Fibroblast of lung (primary cell): ENCODE measurements around the gene SAP130. TPM values are rescaled to one million over a fixed set of nuclear protein-coding genes. Genes with fewer than 3 reads are reported as not detected.

Experiments
- DNase-seq, 2 donors: peaks; one replicate each; pipeline versions ENCODE4 v3.0.0 to v3.0.0-alpha.2; 2010; ENCODE audit warnings: low read depth in 2 of 2
- H2AFZ ChIP-seq: 2 replicates; pipeline ENCODE4 v1.5.1; 2012; ENCODE audit warnings: low read length, control low read depth, inconsistent platforms
- H3K27ac ChIP-seq: 2 replicates; pipeline ENCODE4 v1.5.1; 2011; ENCODE audit warnings: low read length, control low read depth; ENCODE audit not compliant: insufficient read depth
- H3K27me3 ChIP-seq: 2 replicates; pipeline ENCODE4 v1.5.1; 2011; ENCODE audit warnings: mild to moderate bottlenecking, low read length; ENCODE audit not compliant: control insufficient read depth, insufficient read depth
- H3K36me3 ChIP-seq: 2 replicates; pipeline ENCODE4 v1.5.1; 2011; ENCODE audit warnings: low read length; ENCODE audit not compliant: control insufficient read depth, insufficient read depth
- H3K4me1 ChIP-seq: 2 replicates; pipeline ENCODE4 v1.5.1; 2011; ENCODE audit warnings: low read length; ENCODE audit not compliant: control insufficient read depth, insufficient read depth; ENCODE audit errors: extremely low read depth
- H3K4me2 ChIP-seq: 2 replicates; pipeline ENCODE4 v1.5.1; 2011; ENCODE audit warnings: low read length, control low read depth; ENCODE audit not compliant: insufficient read depth; ENCODE audit errors: extremely low read depth
- H3K4me3 ChIP-seq, 4 experiments: fragments of 200-600 bp in 1 of 4; sonication (generic) in 1 of 4; replicated peaks in 1 of 4; 2 replicates each; pipeline ENCODE4 v1.5.1; 2011 to 2016; ENCODE audit warnings: low read length in 4 of 4, low read depth in 3 of 4, mild to moderate bottlenecking in 3 of 4, control low read depth in 2 of 4, inconsistent platforms in 1 of 4, mixed read lengths in 1 of 4; ENCODE audit not compliant: insufficient read depth in 1 of 4; ENCODE audit errors: control extremely low read depth in 1 of 4
- H3K79me2 ChIP-seq: 2 replicates; pipeline ENCODE4 v1.5.1; 2012; ENCODE audit warnings: mild to moderate bottlenecking, low read length, inconsistent platforms; ENCODE audit not compliant: control insufficient read depth, insufficient read depth
- H3K9ac ChIP-seq: 2 replicates; pipeline ENCODE4 v1.5.1; 2011; ENCODE audit warnings: mild to moderate bottlenecking, low read length, control low read depth; ENCODE audit not compliant: insufficient read depth
- H3K9me3 ChIP-seq: 2 replicates; pipeline ENCODE4 v1.5.1; 2012; ENCODE audit warnings: low read depth, low read length; ENCODE audit not compliant: control insufficient read depth, insufficient read depth
- H4K20me1 ChIP-seq: 2 replicates; pipeline ENCODE4 v1.5.1; 2011; ENCODE audit warnings: low read length; ENCODE audit not compliant: control insufficient read depth, insufficient read depth; ENCODE audit errors: extremely low read depth
- CTCF ChIP-seq, 2 donors: IDR thresholded peaks in 1 of 2; conservative IDR thresholded peaks in 1 of 2; 1 replicate in 1 of 2; 2 replicates in 1 of 2; pipeline ENCODE4 v1.5.1; 2011 to 2012; ENCODE audit warnings: low read length in 2 of 2, control low read depth in 1 of 2, inconsistent platforms in 1 of 2, low read depth in 1 of 2, mild to moderate bottlenecking in 1 of 2
- EZH2 ChIP-seq: IDR thresholded peaks from 2 replicates; pipeline ENCODE4 v1.5.1; 2012; ENCODE audit warnings: low read length, control low read depth, mild to moderate bottlenecking; ENCODE audit errors: missing control alignments
- polyA plus RNA-seq, 2 donors: library from polyadenylated mRNA; depleted of rRNA in 1 of 2; stranded (reverse) in 1 of 2; unstranded in 1 of 2; fragments of >200 nt; gene quantifications; 2 replicates each; pipeline ENCODE4 v1.2.1, GENCODE V29; 2011 to 2012; ENCODE audit warnings: missing spikeins in 1 of 2
- total RNA-seq: library from RNA; depleted of rRNA; stranded (reverse); fragments of >200 nt; gene quantifications from 2 replicates; pipeline ENCODE4 v1.2.1, GENCODE V29; 2014

The SAP130 gene
- total and polyA plus RNA-seq, 2 donors (not counting 1 experiment from before 2014, with no cell fraction given), result 4.5 to 6.7 TPM

- no peaks in the 10 kb centered on the region for H3K9me3 ChIP-seq
- DNase-seq, result no peak
- no peak overlapping the region for H3K27ac ChIP-seq
- H4K20me1 ChIP-seq, result no peaks in the 10 kb centered on the region
- H3K4me2 ChIP-seq, result no peak overlapping the region
- peaks cover 10% of the 10 kb centered on the region for H3K36me3 ChIP-seq
- no peaks in the 10 kb centered on the region for H3K4me1 ChIP-seq
- H3K9ac ChIP-seq, result no peak overlapping the region
- H2AFZ ChIP-seq, result no peak overlapping the region
- H3K4me3 ChIP-seq, result no peak overlapping the region
- H3K79me2 ChIP-seq, result no peaks in the 10 kb centered on the region
- TF ChIP-seq EZH2, result no peak
- no peaks in the 10 kb centered on the region for H3K27me3 ChIP-seq
Observed at GRCh38 chr2:127945281-127945680, 82.6 kb downstream of the SAP130 start.

- Histone ChIP-seq H3K27me3 (no peaks in the 10 kb centered on the region), H3K4me1 (no peaks in the 10 kb centered on the region), H3K79me2 (no peaks in the 10 kb centered on the region), H3K4me2 (no peak overlapping the region), H3K27ac (no peak overlapping the region), H3K9me3 (no peaks in the 10 kb centered on the region), H3K36me3 (peaks cover 5% of the 10 kb centered on the region), H3K4me3 (no peak overlapping the region), H2AFZ (no peak overlapping the region), H3K9ac (no peak overlapping the region), H4K20me1 (no peaks in the 10 kb centered on the region)
- TF ChIP-seq EZH2 (no peak), CTCF (conservative IDR thresholded peaks at IDR 0.05 in 1 of 2, IDR thresholded peaks at IDR 0.05 in 1 of 2; ENCODE audit: low read depth in 1 of 2, low read length in 2 of 2) (no peak)
- DNase-seq, result no peak
Observed at GRCh38 chr2:127943186-127943585, 84.7 kb downstream of the SAP130 start.

- peaks cover 5% of the 10 kb centered on the region for H3K36me3 ChIP-seq
- H3K4me1 ChIP-seq, result no peaks in the 10 kb centered on the region
- H3K4me2 ChIP-seq, result no peak overlapping the region
- no peaks in the 10 kb centered on the region for H3K27me3 ChIP-seq
- H3K9ac ChIP-seq, result no peak overlapping the region
- H3K4me3 ChIP-seq, result no peak overlapping the region
- H2AFZ ChIP-seq, result no peak overlapping the region
- no peaks in the 10 kb centered on the region for H3K9me3 ChIP-seq
- H4K20me1 ChIP-seq, result no peaks in the 10 kb centered on the region
- H3K27ac ChIP-seq, result no peak overlapping the region
- TF ChIP-seq CTCF (conservative IDR thresholded peaks at IDR 0.05 in 1 of 2, IDR thresholded peaks at IDR 0.05 in 1 of 2; ENCODE audit: low read depth in 1 of 2, low read length in 2 of 2), result no peak
- TF ChIP-seq EZH2, result no peak
- no peaks in the 10 kb centered on the region for H3K79me2 ChIP-seq
- DNase-seq, result peak in 1 of 2 donors; percentile 10
Observed at GRCh38 chr2:127942002-127942401, 85.9 kb downstream of the SAP130 start.
